ENCODE results near the gene MYL7. TPM values are rescaled to one million over a fixed set of nuclear protein-coding genes. Genes with fewer than 3 reads are reported as not detected.

MYL7 gene
- total and polyA plus RNA-seq, 9 of the 15 experiments (the other 6 are each of a cell fraction or from before 2014, with no cell fraction given): not detected

DNA sequence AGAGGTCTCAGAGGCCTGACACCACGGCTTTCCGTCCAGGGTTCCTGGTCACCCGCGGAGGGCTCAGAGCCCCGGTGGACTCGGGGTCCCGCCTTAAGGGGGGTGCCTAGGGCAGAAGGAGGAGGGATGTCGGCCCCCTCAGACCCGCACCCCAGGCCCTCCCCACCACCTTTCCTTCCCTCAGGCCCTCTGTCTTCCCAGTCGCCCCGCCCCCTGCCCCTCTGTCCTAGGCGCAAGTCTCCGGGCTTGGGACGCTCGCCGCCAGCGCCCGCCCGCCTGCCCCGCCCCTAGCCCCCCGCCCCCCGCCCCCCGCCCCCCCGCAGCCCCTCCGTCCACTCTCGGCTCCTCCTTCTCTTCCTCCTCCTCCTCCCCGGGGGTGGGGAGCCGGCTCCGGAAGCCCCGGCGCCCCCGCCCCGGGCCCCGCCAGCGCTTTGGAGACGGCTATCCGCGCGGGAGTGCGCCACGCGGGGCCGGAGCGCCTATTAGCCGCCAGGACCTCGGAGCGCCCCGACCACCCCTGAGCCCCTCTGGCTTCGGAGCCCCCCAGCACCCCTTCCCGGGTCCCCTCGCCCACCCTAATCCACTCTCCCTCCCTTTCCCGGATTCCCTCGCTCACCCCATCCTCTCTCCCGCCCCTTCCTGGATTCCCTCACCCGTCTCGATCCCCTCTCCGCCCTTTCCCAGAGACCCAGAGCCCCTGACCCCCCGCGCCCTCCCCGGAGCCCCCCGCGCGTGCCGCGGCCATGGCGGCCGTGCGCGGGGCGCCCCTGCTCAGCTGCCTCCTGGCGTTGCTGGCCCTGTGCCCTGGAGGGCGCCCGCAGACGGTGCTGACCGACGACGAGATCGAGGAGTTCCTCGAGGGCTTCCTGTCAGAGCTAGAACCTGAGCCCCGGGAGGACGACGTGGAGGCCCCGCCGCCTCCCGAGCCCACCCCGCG lies 36.9 kb downstream of the MYL7 start, which contains the start of gene AEBP1:
Gene AEBP1 (plus strand): TSS at position 423 of the 937 bp plus-strand sequence. CDS start 321 bp downstream, at position 744.
- Histone ChIP-seq H3K9ac (ENCODE audit: insufficient read depth in 1 of 2, low read depth in 2 of 2, low read length in 2 of 2) (peak within 1 kb of the TSS in 1 of 2 experiments; percentile 35; a peak in 1 of 4 replicates), H3K4me1 (replicated peaks in 1 of 2; ENCODE audit: control insufficient read depth in 2 of 2, insufficient read depth in 2 of 2, low read length in 2 of 2) (peaks cover 0 to 39% of the 10 kb centered on the region in 2 experiments; a peak in 4 of 5 replicates)
- no peak for TF ChIP-seq RBBP5 (IDR thresholded peaks at IDR 0.05; ENCODE audit: borderline replicate concordance, insufficient read depth, low read length, poor library complexity, severe bottlenecking)
- no peak for TF ChIP-seq ZNF140 (CRISPR knock-in tag; IDR thresholded peaks at IDR 0.05)
- peak; percentile 13; the same call in 1 of the 2 replicates for TF ChIP-seq NFIC (IDR thresholded peaks at IDR 0.05)
- no peak for TF ChIP-seq ZNF311 (CRISPR knock-in tag; IDR thresholded peaks at IDR 0.05)
- TF ChIP-seq, protein P1, sequence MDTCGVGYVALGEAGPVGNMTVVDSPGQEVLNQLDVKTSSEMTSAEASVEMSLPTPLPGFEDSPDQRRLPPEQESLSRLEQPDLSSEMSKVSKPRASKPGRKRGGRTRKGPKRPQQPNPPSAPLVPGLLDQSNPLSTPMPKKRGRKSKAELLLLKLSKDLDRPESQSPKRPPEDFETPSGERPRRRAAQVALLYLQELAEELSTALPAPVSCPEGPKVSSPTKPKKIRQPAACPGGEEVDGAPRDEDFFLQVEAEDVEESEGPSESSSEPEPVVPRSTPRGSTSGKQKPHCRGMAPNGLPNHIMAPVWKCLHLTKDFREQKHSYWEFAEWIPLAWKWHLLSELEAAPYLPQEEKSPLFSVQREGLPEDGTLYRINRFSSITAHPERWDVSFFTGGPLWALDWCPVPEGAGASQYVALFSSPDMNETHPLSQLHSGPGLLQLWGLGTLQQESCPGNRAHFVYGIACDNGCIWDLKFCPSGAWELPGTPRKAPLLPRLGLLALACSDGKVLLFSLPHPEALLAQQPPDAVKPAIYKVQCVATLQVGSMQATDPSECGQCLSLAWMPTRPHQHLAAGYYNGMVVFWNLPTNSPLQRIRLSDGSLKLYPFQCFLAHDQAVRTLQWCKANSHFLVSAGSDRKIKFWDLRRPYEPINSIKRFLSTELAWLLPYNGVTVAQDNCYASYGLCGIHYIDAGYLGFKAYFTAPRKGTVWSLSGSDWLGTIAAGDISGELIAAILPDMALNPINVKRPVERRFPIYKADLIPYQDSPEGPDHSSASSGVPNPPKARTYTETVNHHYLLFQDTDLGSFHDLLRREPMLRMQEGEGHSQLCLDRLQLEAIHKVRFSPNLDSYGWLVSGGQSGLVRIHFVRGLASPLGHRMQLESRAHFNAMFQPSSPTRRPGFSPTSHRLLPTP (IDR thresholded peaks at IDR 0.05; ENCODE audit: borderline replicate concordance, extremely low read depth, insufficient read length): no peak
- no peak for TF ChIP-seq ILK (tag; IDR thresholded peaks at IDR 0.05; ENCODE audit: borderline replicate concordance, low read depth)
- TF ChIP-seq BCL6 (CRISPR knock-in tag; IDR thresholded peaks at IDR 0.05): no peak
- TF ChIP-seq, protein P2, sequence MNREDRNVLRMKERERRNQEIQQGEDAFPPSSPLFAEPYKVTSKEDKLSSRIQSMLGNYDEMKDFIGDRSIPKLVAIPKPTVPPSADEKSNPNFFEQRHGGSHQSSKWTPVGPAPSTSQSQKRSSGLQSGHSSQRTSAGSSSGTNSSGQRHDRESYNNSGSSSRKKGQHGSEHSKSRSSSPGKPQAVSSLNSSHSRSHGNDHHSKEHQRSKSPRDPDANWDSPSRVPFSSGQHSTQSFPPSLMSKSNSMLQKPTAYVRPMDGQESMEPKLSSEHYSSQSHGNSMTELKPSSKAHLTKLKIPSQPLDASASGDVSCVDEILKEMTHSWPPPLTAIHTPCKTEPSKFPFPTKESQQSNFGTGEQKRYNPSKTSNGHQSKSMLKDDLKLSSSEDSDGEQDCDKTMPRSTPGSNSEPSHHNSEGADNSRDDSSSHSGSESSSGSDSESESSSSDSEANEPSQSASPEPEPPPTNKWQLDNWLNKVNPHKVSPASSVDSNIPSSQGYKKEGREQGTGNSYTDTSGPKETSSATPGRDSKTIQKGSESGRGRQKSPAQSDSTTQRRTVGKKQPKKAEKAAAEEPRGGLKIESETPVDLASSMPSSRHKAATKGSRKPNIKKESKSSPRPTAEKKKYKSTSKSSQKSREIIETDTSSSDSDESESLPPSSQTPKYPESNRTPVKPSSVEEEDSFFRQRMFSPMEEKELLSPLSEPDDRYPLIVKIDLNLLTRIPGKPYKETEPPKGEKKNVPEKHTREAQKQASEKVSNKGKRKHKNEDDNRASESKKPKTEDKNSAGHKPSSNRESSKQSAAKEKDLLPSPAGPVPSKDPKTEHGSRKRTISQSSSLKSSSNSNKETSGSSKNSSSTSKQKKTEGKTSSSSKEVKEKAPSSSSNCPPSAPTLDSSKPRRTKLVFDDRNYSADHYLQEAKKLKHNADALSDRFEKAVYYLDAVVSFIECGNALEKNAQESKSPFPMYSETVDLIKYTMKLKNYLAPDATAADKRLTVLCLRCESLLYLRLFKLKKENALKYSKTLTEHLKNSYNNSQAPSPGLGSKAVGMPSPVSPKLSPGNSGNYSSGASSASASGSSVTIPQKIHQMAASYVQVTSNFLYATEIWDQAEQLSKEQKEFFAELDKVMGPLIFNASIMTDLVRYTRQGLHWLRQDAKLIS (CRISPR knock-in tag; IDR thresholded peaks at IDR 0.05): no peak
- TF ChIP-seq YY1 (IDR thresholded peaks at IDR 0.05; ENCODE audit: borderline replicate concordance in 1 of 3, control insufficient read depth in 1 of 3, extremely low read depth in 1 of 3, insufficient read depth in 3 of 3, insufficient read length in 1 of 3, insufficient replicate concordance in 2 of 3, low read depth in 1 of 3, low read length in 2 of 3): no peak
- TF ChIP-seq RFX5 (IDR thresholded peaks at IDR 0.05; ENCODE audit: low read depth, low read length): no peak

More for the DNA sequence above, 36.9 kb downstream of the MYL7 start, which contains the start of gene AEBP1:
- ATAC-seq (0 out of 3 replicates have a peak, but pooled peaks have one; percentile 13), DNase-seq (ENCODE audit: extremely low read depth in 1 of 4, low spot score in 3 of 4) (peak in 2 of 4 experiments; percentile 65), FAIRE-seq (no peak)
- ChIA-PET POLR2A (interaction anchor here (2.7 kb wide), 1 partner anchor 11 kb away, joined by 16 read pairs; no protein-coding TSS in a partner anchor), CTCF (ENCODE audit: low intra/inter-chr PET ratio) (no interaction called here)
- intact Hi-C loops (cut with micrococcal nuclease) (no loop called here), in situ Hi-C loops (cut with MboI) (no loop called here)
- Histone ChIP-seq H2AFZ (ENCODE audit: low read depth, low read length) (no peak within 1 kb of the TSS), H3K36me3 (ENCODE audit: control insufficient read depth, insufficient read depth, low read length) (no peaks in the 10 kb centered on the region), H3K9me3 (replicated peaks; ENCODE audit: control insufficient read depth, insufficient read depth, low read depth, low read length) (no peaks in the 10 kb centered on the region), H3K9me1 (ENCODE audit: control insufficient read depth, insufficient read depth, low read length) (no peaks in the 10 kb centered on the region), H3K27me3 (ENCODE audit: control insufficient read depth in 2 of 2, insufficient read depth in 2 of 2, low read length in 2 of 2) (peaks cover 17 to 39% of the 10 kb centered on the region in 2 experiments; a peak in 4 of 5 replicates), H3K79me2 (ENCODE audit: control insufficient read depth, insufficient read depth, low read length) (no peaks in the 10 kb centered on the region), H3K27ac (ENCODE audit: extremely low read depth, low read depth, low read length) (no peak within 1 kb of the TSS), H3K4me2 (ENCODE audit: insufficient read depth, low read length) (no peak within 1 kb of the TSS), H3K4me3 (no peak within 1 kb of the TSS), H4K20me1 (replicated peaks; ENCODE audit: control insufficient read depth, insufficient read depth, low read length) (0 out of 2 replicates have a peak, but pooled peaks cover 7% of the 10 kb centered on the region)
- WGBS (ENCODE audit: insufficient coverage, low coverage, missing lambda C conversion rate): 8% methylated on average over 21 of the region's 87 CpGs
- BruUV-seq (replicated peaks): no TSS peak
